Measurements from ENCODE around the gene TTC23. TPM values are rescaled to one million over a fixed set of nuclear protein-coding genes. Genes with fewer than 3 reads are reported as not detected.
A peak's percentile ranks its signal among the peaks of the same experiment; 100 is the strongest.

Gene TTC23
- total RNA-seq, 4 donors from 2014 or later, result 19.9 to 45.3 (median 34.0) TPM

- no peak for DNase-seq
- Histone ChIP-seq H3K9me3 (no peaks in the 10 kb centered on the region), H3K27me3 (no peaks in the 10 kb centered on the region), H3K4me1 (peaks cover 6 to 9% of the 10 kb centered on the region in 2 donors), H3K36me3 (peaks cover 0 to 3% of the 10 kb centered on the region in 2 donors), H3K4me3 (replicated peaks in 1 of 3) (no peak overlapping the region), H3K27ac (no peak overlapping the region)
- intact Hi-C loops (cut with DNase I), result no loop called here
- TF ChIP-seq POLR2A (IDR thresholded peaks at IDR 0.05), result no peak
- TF ChIP-seq CTCF (IDR thresholded peaks at IDR 0.05), result no peak
- WGBS, 2 donors, result 97 to 99% methylated on average over 3 of the region's 3 CpGs
Measured at GRCh38 chr15:99164119-99164518, 85.3 kb downstream of the TTC23 start.

- Histone ChIP-seq H3K9me3 (no peaks in the 10 kb centered on the region), H3K36me3 (peaks cover 0 to 3% of the 10 kb centered on the region in 2 donors), H3K4me3 (replicated peaks in 1 of 3) (no peak overlapping the region), H3K27ac (no peak overlapping the region), H3K27me3 (no peaks in the 10 kb centered on the region), H3K4me1 (peaks cover 4 to 8% of the 10 kb centered on the region in 2 donors)
- 83 to 93% methylated on average over 4 of the region's 4 CpGs for WGBS, 2 donors
- intact Hi-C loops (cut with DNase I), result no loop called here
- DNase-seq, result no peak
- no peak for TF ChIP-seq POLR2A (IDR thresholded peaks at IDR 0.05)
Measured at GRCh38 chr15:99163271-99164062, 85.9 kb downstream of the TTC23 start.

- 85 to 88% methylated on average over 6 of the region's 6 CpGs for WGBS, 2 donors
- H3K4me3 ChIP-seq (replicated peaks in 1 of 3), result no peak overlapping the region
- H3K27me3 ChIP-seq, result no peaks in the 10 kb centered on the region
- peak overlapping the region in 1 of 3 donors; percentile 41 for H3K27ac ChIP-seq
- intact Hi-C loops (cut with DNase I), result loop anchor here (10.0 kb wide), 1 partner anchor 46 kb away; no protein-coding TSS in a partner anchor
- TF ChIP-seq CTCF (IDR thresholded peaks at IDR 0.05), result no peak
- TF ChIP-seq POLR2A (IDR thresholded peaks at IDR 0.05), result no peak
- H3K36me3 ChIP-seq, result no peaks in the 10 kb centered on the region
- peak; percentile 39 to 72 for DNase-seq
- H3K9me3 ChIP-seq, result no peaks in the 10 kb centered on the region
- peaks cover 0 to 13% of the 10 kb centered on the region in 2 donors for H3K4me1 ChIP-seq
Measured at GRCh38 chr15:99158626-99159412, 90.6 kb downstream of the TTC23 start.

- WGBS, 2 donors, result 68 to 77% methylated on average over 3 of the region's 3 CpGs
- Histone ChIP-seq H3K9me3 (no peaks in the 10 kb centered on the region), H3K4me3 (replicated peaks in 1 of 3) (no peak overlapping the region), H3K36me3 (no peaks in the 10 kb centered on the region), H3K27ac (no peak overlapping the region), H3K4me1 (peaks cover 0 to 13% of the 10 kb centered on the region in 2 donors), H3K27me3 (no peaks in the 10 kb centered on the region)
- TF ChIP-seq POLR2A (IDR thresholded peaks at IDR 0.05) (no peak), CTCF (IDR thresholded peaks at IDR 0.05) (no peak)
- DNase-seq, result no peak
- intact Hi-C loops (cut with DNase I), result loop anchor here (10.0 kb wide), 1 partner anchor 47 kb away; no protein-coding TSS in a partner anchor
Measured at GRCh38 chr15:99157456-99157855, 91.9 kb downstream of the TTC23 start.

GRCh38 chr15:99155961-99156443 lies 93.4 kb downstream of the TTC23 start:
- DNase-seq, result no peak
- Histone ChIP-seq H3K9me3 (no peaks in the 10 kb centered on the region), H3K4me3 (replicated peaks in 1 of 3) (no peak overlapping the region), H3K27ac (no peak overlapping the region), H3K27me3 (no peaks in the 10 kb centered on the region), H3K36me3 (no peaks in the 10 kb centered on the region), H3K4me1 (peaks cover 5 to 18% of the 10 kb centered on the region in 2 donors)
- 84 to 85% methylated on average over 9 of the region's 9 CpGs for WGBS, 2 donors
- TF ChIP-seq POLR2A (IDR thresholded peaks at IDR 0.05) (no peak), CTCF (IDR thresholded peaks at IDR 0.05) (no peak)
- intact Hi-C loops (cut with DNase I), result loop anchor here (10.0 kb wide), 1 partner anchor 49 kb away; no protein-coding TSS in a partner anchor

Measured in thyroid gland (tissue), 4 donors.